HepG2 (cell line): ENCODE measurements around the gene BCL2L1. TPM values are rescaled to one million over a fixed set of nuclear protein-coding genes. Genes with fewer than 3 reads are reported as not detected.

ENCODE experiments used
- AGO1 ChIP-seq: fragments of 200-400 bp; formaldehyde crosslinking; IDR thresholded peaks from 2 replicates; pipeline ENCODE4 v1.6.1; 2017; ENCODE audit warnings: mild to moderate bottlenecking, low read depth, low read length, moderate library complexity; ENCODE audit not compliant: poor library complexity, severe bottlenecking
- ETV6 ChIP-seq: sonication (generic); formaldehyde crosslinking; conservative IDR thresholded peaks from 2 replicates; pipeline ENCODE4 v1.4.0; 2020; ENCODE audit warnings: missing genetic modification reagents
- EZH2 ChIP-seq: conservative IDR thresholded peaks from 2 replicates; pipeline ENCODE4 v1.6.1; 2012; ENCODE audit warnings: mild to moderate bottlenecking, low read depth, low read length, moderate library complexity
- FOSL1 ChIP-seq: sonication (generic); formaldehyde crosslinking; IDR thresholded peaks from 2 replicates; pipeline ENCODE4 v1.9.0; 2021; ENCODE audit warnings: missing genetic modification reagents, borderline replicate concordance
- FOXK1 ChIP-seq: sonication (generic); formaldehyde crosslinking; IDR thresholded peaks from 2 replicates; pipeline ENCODE4 v1.4.0; 2020; ENCODE audit warnings: low read depth, missing genetic modification reagents, borderline replicate concordance
- MEF2D ChIP-seq: sonication (generic); formaldehyde crosslinking; IDR thresholded peaks from 2 replicates; pipeline ENCODE4 v1.5.1; 2020; ENCODE audit warnings: mild to moderate bottlenecking, missing genetic modification reagents
- MIER2 ChIP-seq: IDR thresholded peaks from 2 replicates; pipeline ENCODE4 v1.6.1; 2016; ENCODE audit warnings: missing biosample characterization, missing genetic modification reagents
- MTERF4 ChIP-seq: sonication (generic); formaldehyde crosslinking; IDR thresholded peaks from 2 replicates; pipeline ENCODE4 v1.8.0; 2023; ENCODE audit warnings: mild to moderate bottlenecking, missing genetic modification reagents
- MYNN ChIP-seq: sonication (generic); formaldehyde crosslinking; IDR thresholded peaks from 2 replicates; pipeline ENCODE4 v1.4.0; 2020; ENCODE audit warnings: mild to moderate bottlenecking, low read depth, missing genetic modification reagents
- PPARG ChIP-seq: conservative IDR thresholded peaks from 2 replicates; pipeline ENCODE4 v1.6.1; 2016; ENCODE audit warnings: missing biosample characterization, missing genetic modification reagents
- SKI ChIP-seq: fragments of 450-650 bp; IDR thresholded peaks from one replicate; pipeline ENCODE4 v1.6.1; 2018; ENCODE audit warnings: mild to moderate bottlenecking; ENCODE audit not compliant: partially characterized antibody
- TEAD3 ChIP-seq: optimal IDR thresholded peaks from 2 replicates; pipeline ENCODE3; 2016; ENCODE audit warnings: borderline replicate concordance
- THAP7 ChIP-seq: sonication (generic); formaldehyde crosslinking; IDR thresholded peaks from 2 replicates; pipeline ENCODE4 v1.8.1; 2023; ENCODE audit warnings: mild to moderate bottlenecking, missing genetic modification reagents
- THAP9 ChIP-seq: sonication (generic); formaldehyde crosslinking; IDR thresholded peaks from 2 replicates; pipeline ENCODE4; 2020; ENCODE audit warnings: missing genetic modification reagents, mild to moderate bottlenecking, borderline replicate concordance
- ZBTB4 ChIP-seq: sonication (generic); formaldehyde crosslinking; IDR thresholded peaks from 2 replicates; pipeline ENCODE4 v1.4.0; 2020; ENCODE audit warnings: missing genetic modification reagents, mild to moderate bottlenecking, borderline replicate concordance
- ZNF30 ChIP-seq: sonication (generic); formaldehyde crosslinking; IDR thresholded peaks from 2 replicates; pipeline ENCODE4 v1.5.0; 2020; ENCODE audit warnings: mild to moderate bottlenecking, missing genetic modification reagents
- ZNF564 ChIP-seq: sonication (generic); formaldehyde crosslinking; IDR thresholded peaks from 2 replicates; pipeline ENCODE4 v1.8.1; 2023; ENCODE audit warnings: mild to moderate bottlenecking, missing genetic modification reagents
- ZNF839 ChIP-seq: sonication (generic); formaldehyde crosslinking; IDR thresholded peaks from 2 replicates; pipeline ENCODE4 v1.4.0; 2020; ENCODE audit warnings: missing genetic modification reagents, mild to moderate bottlenecking, borderline replicate concordance
- ZNF879 ChIP-seq: sonication (generic); formaldehyde crosslinking; IDR thresholded peaks from 2 replicates; pipeline ENCODE4 v1.8.1; 2023; ENCODE audit warnings: missing genetic modification reagents
- ZSCAN22 ChIP-seq: sonication (generic); formaldehyde crosslinking; IDR thresholded peaks from 2 replicates; pipeline ENCODE4 v1.4.0; 2020; ENCODE audit warnings: mild to moderate bottlenecking, missing genetic modification reagents
- polyA plus RNA-seq, 8 experiments: library from polyadenylated mRNA; depleted of rRNA in 3 of 8; stranded (reverse) in 7 of 8; unstranded in 1 of 8; fragments of >200 nt; fragmentation: Illumina TruSeq in 4 of 8; extraction: Trizol in 4 of 8; gene quantifications; 2 replicates each; pipeline versions ENCODE4 v1.2.1 to v1.2.3, GENCODE V29; 2011 to 2016; ENCODE audit warnings: low read depth in 4 of 8, missing spikeins in 1 of 8, mixed read lengths in 1 of 8; ENCODE audit not compliant: insufficient read depth in 1 of 8
- total RNA-seq, 5 experiments: library from RNA; depleted of rRNA; stranded (reverse); fragments of >200 nt; fragmentation: Illumina TruSeq; extraction: Trizol; gene quantifications; 2 replicates each; pipeline ENCODE4 v1.2.3, GENCODE V29; 2016; ENCODE audit warnings: low read depth in 1 of 5

BCL2L1 gene
- total and polyA plus RNA-seq, 2 of the 13 experiments (the other 11 are each of a cell fraction or from before 2014, with no cell fraction given), result 164 to 258 TPM

- no peak; the same call in 1 of the 2 replicates for TF ChIP-seq THAP9
- TF ChIP-seq THAP7, result peak; percentile 86
- peak; percentile 52; the same call in 1 of the 2 replicates for TF ChIP-seq FOXK1 (CRISPR knock-in tag)
- peak; percentile 90 for TF ChIP-seq MEF2D (CRISPR knock-in tag)
- TF ChIP-seq ETV6 (CRISPR knock-in tag), result peak; percentile 76
- no peak for TF ChIP-seq FOSL1 (CRISPR knock-in tag)
- TF ChIP-seq EZH2, result no peak
- peak; percentile 80; the same call in 1 of the 2 replicates for TF ChIP-seq ZBTB4 (CRISPR knock-in tag)
- TF ChIP-seq MYNN, result no peak
- TF ChIP-seq TEAD3 (CRISPR knock-in tag), result peak; percentile 94
- TF ChIP-seq PPARG (CRISPR knock-in tag), result peak; percentile 88
- TF ChIP-seq AGO1, result no peak
- TF ChIP-seq ZNF30, result peak; percentile 92
- TF ChIP-seq MTERF4 (CRISPR knock-in tag), result 0 out of 2 replicates have a peak, but pooled peaks have one; percentile 38
- 0 out of 2 replicates have a peak, but pooled peaks have one; percentile 42 for TF ChIP-seq ZNF839
- no peak for TF ChIP-seq ZSCAN22 (CRISPR knock-in tag)
- peak; percentile 24; the same call in 1 of the 2 replicates for TF ChIP-seq ZNF879
- TF ChIP-seq ZNF564, result peak; percentile 93
- peak; percentile 79; the same call in 1 of the 2 replicates for TF ChIP-seq MIER2 (CRISPR knock-in tag)
- TF ChIP-seq SKI, result peak; percentile 65
Measured at GRCh38 chr20:31720486-31721407, 1.9 kb downstream of the BCL2L1 start (continued).
